T-cell (primary cell): ENCODE measurements around the gene C14orf119. TPM values are rescaled to one million over a fixed set of nuclear protein-coding genes. Genes with fewer than 3 reads are reported as not detected.
A peak's percentile ranks its signal among the peaks of the same experiment; 100 is the strongest.

Experiments used
- ATAC-seq, 4 experiments: fragments of 200-7000 bp in 3 of 4; fragments of 150-1000 bp in 1 of 4; cut with Tn5 transposase; replicated peaks in 1 of 4; 1 replicate in 3 of 4; 2 replicates in 1 of 4; pipeline ENCODE4 v1.10.0; 2021; ENCODE audit warnings: moderate library complexity in 3 of 4, mild to moderate bottlenecking in 2 of 4, moderate number of reproducible peaks in 1 of 4
- CTCF ChIA-PET, 2 donors: fragments of 300-600 bp; sonication (Branson Sonifier 250); formaldehyde crosslinking; loops; one replicate each; lab custom pipeline; 2022; ENCODE audit warnings: antibody characterized with exemption in 2 of 2; lab: Charles Lee
- POLR2A ChIA-PET, 2 donors: fragments of 300-600 bp; sonication (Branson Sonifier 250); formaldehyde crosslinking; loops; one replicate each; lab custom pipeline; 2022; ENCODE audit warnings: antibody characterized with exemption in 2 of 2; lab: Charles Lee
- DNase-seq, 35 experiments: peaks; one replicate each; pipeline versions ENCODE4 v3.0.0 to v3.0.0-alpha.2; 2013 to 2023
- H3K27ac ChIP-seq: one replicate; pipeline ENCODE4 v1.5.1; 2013; ENCODE audit warnings: low read length
- H3K27me3 ChIP-seq, 2 experiments: replicated peaks in 1 of 2; 1 replicate in 1 of 2; 2 replicates in 1 of 2; pipeline versions ENCODE4 v1.6.1 to v1.7.0; 2013; ENCODE audit warnings: low read length in 1 of 2, mixed read lengths in 1 of 2; ENCODE audit not compliant: control insufficient read depth in 2 of 2, insufficient read depth in 2 of 2; ENCODE audit errors: extremely low read depth in 1 of 2
- H3K36me3 ChIP-seq, 2 donors: 1 replicate in 1 of 2; 2 replicates in 1 of 2; pipeline versions ENCODE4 v1.6.1 to v1.7.0; 2013; ENCODE audit warnings: low read length in 1 of 2; ENCODE audit not compliant: control insufficient read depth in 2 of 2, insufficient read depth in 1 of 2; ENCODE audit errors: extremely low read depth in 1 of 2
- H3K4me1 ChIP-seq, 2 experiments: 1 replicate in 1 of 2; 2 replicates in 1 of 2; pipeline versions ENCODE4 v1.6.1 to v1.7.0; 2013; ENCODE audit warnings: low read length in 2 of 2, mixed read lengths in 1 of 2; ENCODE audit not compliant: insufficient read depth in 2 of 2, control insufficient read depth in 1 of 2; ENCODE audit errors: extremely low read depth in 1 of 2
- H3K4me3 ChIP-seq, 2 donors: 1 replicate in 1 of 2; 2 replicates in 1 of 2; pipeline versions ENCODE4 v1.5.1 to v1.7.0; 2013; ENCODE audit warnings: mild to moderate bottlenecking in 2 of 2, low read length in 1 of 2, moderate library complexity in 1 of 2; ENCODE audit not compliant: control insufficient read depth in 1 of 2; ENCODE audit errors: extremely low read depth in 1 of 2
- H3K9me3 ChIP-seq: 2 replicates; pipeline ENCODE4 v1.7.0; 2013
- H3K27ac Mint-ChIP-seq, 2 donors: one replicate each; pipeline ENCODE4 v1.8.0; 2020 to 2021; ENCODE audit warnings: mild to moderate bottlenecking in 2 of 2, mixed read lengths in 2 of 2
- H3K27me3 Mint-ChIP-seq, 2 donors: one replicate each; pipeline ENCODE4 v1.8.0; 2021 to 2022; ENCODE audit warnings: mixed read lengths in 2 of 2
- H3K36me3 Mint-ChIP-seq: one replicate; pipeline ENCODE4 v1.8.0; 2021; ENCODE audit warnings: mixed read lengths
- H3K4me1 Mint-ChIP-seq, 3 donors: one replicate each; pipeline ENCODE4 v1.8.0; 2020 to 2022; ENCODE audit warnings: mixed read lengths in 3 of 3, mild to moderate bottlenecking in 1 of 3
- H3K4me3 Mint-ChIP-seq, 3 donors: one replicate each; pipeline ENCODE4 v1.8.0; 2020 to 2022; ENCODE audit warnings: mild to moderate bottlenecking in 3 of 3, mixed read lengths in 3 of 3, moderate library complexity in 3 of 3
- H3K9me3 Mint-ChIP-seq, 3 donors: one replicate each; pipeline ENCODE4 v1.8.0; 2020 to 2022; ENCODE audit warnings: mixed read lengths in 3 of 3
- WGBS: methylation state at CpG from one replicate; pipeline ENCODE4 v1.1.5; 2013; ENCODE audit warnings: missing lambda C conversion rate; ENCODE audit not compliant: insufficient coverage; 5-methylcytosine and 5-hydroxymethylcytosine counted together
- total RNA-seq, 35 experiments: library from RNA in 6 of 35; stranded (reverse) in 6 of 35; fragments of 120-200 nt in 1 of 35; gene quantifications; one replicate each; pipeline versions ENCODE4 v1.2.1 to v1.2.4 and lab custom pipeline; 2013 to 2026

C14orf119 gene
- total RNA-seq, 5 donors from 2014 or later (not counting 1 experiment from before 2014, with no cell fraction given): 9.5 to 47.7 (median 43.6) TPM

- H3K4me3 ChIP-seq: no peak overlapping the region
- ChIA-PET POLR2A (interaction anchor here in 1 of 2 donors (0.6 kb wide), 1 partner anchor 8 kb away, joined by 7 read pairs; no protein-coding TSS in a partner anchor), CTCF (interaction anchor here (0.5 to 7.8 kb wide), 10 partner anchors 8 to 93 kb away, joined by 3 to 140 read pairs (median 5); no protein-coding TSS in a partner anchor)
- H3K4me1 ChIP-seq: peaks cover 6 to 20% of the 10 kb centered on the region in 2 experiments
- DNase-seq (no peak), ATAC-seq (no peak)
- WGBS: 97% methylated on average over 8 of the region's 17 CpGs
- H3K27me3 ChIP-seq: peaks cover 0 to 6% of the 10 kb centered on the region in 2 experiments
- no peaks in the 10 kb centered on the region for H3K27me3 Mint-ChIP-seq
- H3K36me3 Mint-ChIP-seq: peaks cover 38% of the 10 kb centered on the region
- H3K27ac ChIP-seq: no peak overlapping the region
- no peak overlapping the region for H3K4me3 Mint-ChIP-seq
- H3K36me3 ChIP-seq: peaks cover 15 to 63% of the 10 kb centered on the region in 2 donors
- H3K9me3 ChIP-seq: no peaks in the 10 kb centered on the region
- H3K27ac Mint-ChIP-seq: no peak overlapping the region
- no peaks in the 10 kb centered on the region for H3K9me3 Mint-ChIP-seq
- H3K4me1 Mint-ChIP-seq: peaks cover 14 to 23% (median 18%) of the 10 kb centered on the region in 3 donors
Observed at GRCh38 chr14:23060536-23061260, 34.6 kb upstream of the C14orf119 start.

- POLR2A ChIA-PET: interaction anchor here in 1 of 2 donors (0.7 kb wide), 1 partner anchor 76 kb away, joined by 4 read pairs; no protein-coding TSS in a partner anchor
- H3K36me3 Mint-ChIP-seq: peaks cover 42% of the 10 kb centered on the region
- H3K27me3 ChIP-seq: peaks cover 0 to 1% of the 10 kb centered on the region in 2 experiments
- peaks cover 0 to 11% of the 10 kb centered on the region in 2 experiments for H3K4me1 ChIP-seq
- no peaks in the 10 kb centered on the region for H3K27me3 Mint-ChIP-seq
- peaks cover 7 to 16% (median 11%) of the 10 kb centered on the region in 3 donors for H3K4me1 Mint-ChIP-seq
- no peak overlapping the region for H3K27ac Mint-ChIP-seq
- CTCF ChIA-PET: interaction anchor here (0.5 to 7.8 kb wide), 8 partner anchors 33 to 829 kb away, joined by 3 to 140 read pairs (median 4); partner anchors contain the start of genes ACIN1 (in 1 of the 2) and C14orf119 (in 1 of the 2)
- WGBS: no CpG with 5 or more reads among the region's 4 CpGs
- H3K27ac ChIP-seq: no peak overlapping the region
- no peak for DNase-seq
- no peak overlapping the region for H3K4me3 ChIP-seq
- H3K9me3 ChIP-seq: no peaks in the 10 kb centered on the region
- H3K4me3 Mint-ChIP-seq: no peak overlapping the region
- no peak for ATAC-seq
- no peaks in the 10 kb centered on the region for H3K9me3 Mint-ChIP-seq
- peaks cover 17 to 76% of the 10 kb centered on the region in 2 donors for H3K36me3 ChIP-seq
Observed at GRCh38 chr14:23062002-23062401, 33.3 kb upstream of the C14orf119 start.

DNA sequence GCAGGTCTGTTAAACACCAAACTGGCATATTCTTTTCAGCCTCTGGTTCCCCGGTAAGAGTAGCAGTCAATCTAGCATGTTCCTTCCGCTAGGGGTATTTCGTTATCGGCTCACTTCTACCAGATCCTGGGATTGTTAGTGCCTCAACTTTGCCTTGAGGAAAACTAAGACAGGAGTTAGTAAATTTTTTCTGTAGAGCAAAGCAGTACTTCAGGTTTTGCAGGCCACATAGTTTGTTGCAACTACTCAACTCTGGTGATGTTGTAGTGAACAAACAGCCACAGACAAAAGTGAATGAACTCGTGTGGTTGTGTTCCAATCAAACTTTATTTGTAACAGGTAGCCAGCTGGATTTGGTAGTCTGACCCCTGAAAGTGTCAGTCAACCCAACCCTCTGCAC is 31.7 kb upstream of the C14orf119 start:
- 100% methylated on average over 2 of the region's 5 CpGs for WGBS
- ATAC-seq: no peak
- Histone ChIP-seq H3K9me3 (no peaks in the 10 kb centered on the region), H3K27ac (no peak overlapping the region), H3K4me3 (no peak overlapping the region), H3K27me3 (no peaks in the 10 kb centered on the region), H3K36me3 (peaks cover 24 to 90% of the 10 kb centered on the region in 2 donors), H3K4me1 (peaks cover 0 to 9% of the 10 kb centered on the region in 2 experiments)
- H3K9me3 Mint-ChIP-seq: no peaks in the 10 kb centered on the region
- peak overlapping the region; percentile 43 to 52 for H3K27ac Mint-ChIP-seq
- POLR2A ChIA-PET: interaction anchor here in 1 of 2 donors (0.5 to 0.6 kb wide), 2 partner anchors 69 to 1592 kb away, joined by 3 to 5 read pairs; no protein-coding TSS in a partner anchor
- CTCF ChIA-PET: no interaction called here
- no peak for DNase-seq
- H3K27me3 Mint-ChIP-seq: no peaks in the 10 kb centered on the region
- H3K36me3 Mint-ChIP-seq: peaks cover 42% of the 10 kb centered on the region
- H3K4me1 Mint-ChIP-seq: peaks cover 8 to 9% (median 9%) of the 10 kb centered on the region in 3 donors
- H3K4me3 Mint-ChIP-seq: no peak overlapping the region

GRCh38 chr14:23066368-23066767 is 28.9 kb upstream of the C14orf119 start:
- peaks cover 10 to 75% of the 10 kb centered on the region in 2 donors for H3K36me3 ChIP-seq
- no peak overlapping the region for H3K27ac ChIP-seq
- H3K9me3 ChIP-seq: no peaks in the 10 kb centered on the region
- WGBS: no CpG with 5 or more reads among the region's 3 CpGs
- CTCF ChIA-PET: interaction anchor here (1.0 to 1.5 kb wide), 3 partner anchors 71 to 106 kb away, joined by 3 to 7 read pairs (median 5); no protein-coding TSS in a partner anchor
- ATAC-seq (no peak), DNase-seq (no peak)
- no peak overlapping the region for H3K4me3 ChIP-seq
- H3K4me3 Mint-ChIP-seq: no peak overlapping the region
- no peaks in the 10 kb centered on the region for H3K27me3 Mint-ChIP-seq
- peaks cover 9 to 28% of the 10 kb centered on the region in 2 experiments for H3K4me1 ChIP-seq
- POLR2A ChIA-PET: no interaction called here
- peaks cover 27 to 31% (median 28%) of the 10 kb centered on the region in 3 donors for H3K4me1 Mint-ChIP-seq
- H3K9me3 Mint-ChIP-seq: no peaks in the 10 kb centered on the region
- H3K36me3 Mint-ChIP-seq: peaks cover 33% of the 10 kb centered on the region
- no peaks in the 10 kb centered on the region for H3K27me3 ChIP-seq
- no peak overlapping the region for H3K27ac Mint-ChIP-seq

GRCh38 chr14:23066855-23067744 is 28.2 kb upstream of the C14orf119 start:
- Mint-ChIP-seq H3K9me3 (no peaks in the 10 kb centered on the region), H3K27me3 (no peaks in the 10 kb centered on the region), H3K27ac (no peak overlapping the region), H3K36me3 (peaks cover 38% of the 10 kb centered on the region), H3K4me1 (peaks cover 34 to 38% (median 35%) of the 10 kb centered on the region in 3 donors), H3K4me3 (no peak overlapping the region)
- DNase-seq (peak in 1 of 35 experiments; percentile 3), ATAC-seq (no peak)
- Histone ChIP-seq H3K27me3 (no peaks in the 10 kb centered on the region), H3K27ac (no peak overlapping the region), H3K4me1 (peaks cover 12 to 35% of the 10 kb centered on the region in 2 experiments), H3K9me3 (no peaks in the 10 kb centered on the region), H3K36me3 (peaks cover 10 to 72% of the 10 kb centered on the region in 2 donors), H3K4me3 (no peak overlapping the region)
- CTCF ChIA-PET: interaction anchor here (2.0 to 2.1 kb wide), 2 partner anchors 28 to 72 kb away, joined by 6 to 46 read pairs; partner anchors contain the start of genes ACIN1 (in 1 of the 2) and C14orf119 (in 1 of the 2)
- WGBS: 97% methylated on average over 10 of the region's 23 CpGs
- POLR2A ChIA-PET: no interaction called here
